Thymus (tissue), 11 donors: ENCODE results near the gene TNFRSF13B. TPM values are rescaled to one million over a fixed set of nuclear protein-coding genes. Genes with fewer than 3 reads are reported as not detected.
"Not testable (repeated sequence)": the region's sequence is repeated elsewhere in the genome, so short reads cannot be mapped to it uniquely, and the experiment has no call there.

Source experiments
- DNase-seq, 9 donors: peaks; one replicate each; pipeline ENCODE4 v3.0.0-alpha.2; 2013; ENCODE audit warnings: low spot score in 9 of 9, low read depth in 6 of 9, missing footprints in 1 of 9
- H3K27ac ChIP-seq, 2 donors: one replicate each; pipeline ENCODE4 v1.5.1; 2013; ENCODE audit warnings: control low read depth in 1 of 2, low read depth in 1 of 2, low read length in 1 of 2, mild to moderate bottlenecking in 1 of 2, moderate library complexity in 1 of 2
- H3K27me3 ChIP-seq, 2 donors: one replicate each; pipeline ENCODE4 v1.5.1; 2013; ENCODE audit warnings: low read length in 1 of 2; ENCODE audit not compliant: control insufficient read depth in 2 of 2, insufficient read depth in 1 of 2
- H3K36me3 ChIP-seq, 2 donors: one replicate each; pipeline ENCODE4 v1.5.1; 2013; ENCODE audit warnings: low read length in 1 of 2, mild to moderate bottlenecking in 1 of 2, moderate library complexity in 1 of 2; ENCODE audit not compliant: control insufficient read depth in 2 of 2, insufficient read depth in 2 of 2
- H3K4me1 ChIP-seq, 2 donors: one replicate each; pipeline ENCODE4 v1.5.1; 2013; ENCODE audit warnings: low read length in 2 of 2; ENCODE audit not compliant: control insufficient read depth in 2 of 2, insufficient read depth in 2 of 2
- H3K4me3 ChIP-seq, 2 donors: one replicate each; pipeline ENCODE4 v1.5.1; 2013; ENCODE audit warnings: low read length in 2 of 2, control low read depth in 1 of 2, mild to moderate bottlenecking in 1 of 2
- H3K9me3 ChIP-seq, 2 donors: one replicate each; pipeline ENCODE4 v1.5.1; 2013; ENCODE audit warnings: low read length in 1 of 2, mild to moderate bottlenecking in 1 of 2; ENCODE audit not compliant: control insufficient read depth in 2 of 2, insufficient read depth in 1 of 2
- WGBS: extraction: QIAGEN DNeasy Blood & Tissue Kit; methylation state at CpG from one replicate; pipeline ENCODE4 v1.1.7; 2013; 5-methylcytosine and 5-hydroxymethylcytosine counted together
- polyA plus RNA-seq: library from polyadenylated mRNA; stranded (reverse); fragments of 200-250 nt; gene quantifications from one replicate; pipeline ENCODE4 v1.2.3, GENCODE V29; 2013
- total RNA-seq: library from RNA; stranded (reverse); fragments of 120-200 nt; gene quantifications from one replicate; pipeline ENCODE4 v1.2.4, GENCODE V29; 2013
- donor health status: healthy.

The TNFRSF13B gene
- total and polyA plus RNA-seq, 2 donors: 0.14 to 2.6 TPM

DNA sequence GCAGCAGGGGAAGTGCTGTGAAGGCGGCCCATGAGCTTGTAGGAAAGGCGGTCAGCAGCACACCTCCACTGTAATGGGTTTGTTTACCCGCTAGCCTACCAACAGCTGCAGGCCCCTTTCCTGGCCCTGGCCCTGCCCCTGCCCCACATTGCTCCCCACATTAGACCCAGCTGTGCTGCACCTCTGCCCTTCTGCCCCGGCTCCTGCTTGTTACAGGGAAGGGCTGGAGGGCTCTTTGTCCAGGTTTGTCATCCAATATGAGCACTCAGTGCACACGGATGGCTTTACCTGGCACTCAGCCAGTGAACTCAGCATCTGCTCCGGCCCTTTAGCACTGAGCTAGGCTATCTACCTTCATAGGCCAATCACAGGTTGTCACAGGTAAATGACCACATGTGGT is 36.0 kb upstream of the TNFRSF13B start:
- not testable (repeated sequence) for H3K27ac ChIP-seq, H3K9me3 ChIP-seq, H3K4me3 ChIP-seq, H3K36me3 ChIP-seq, DNase-seq, H3K4me1 ChIP-seq, H3K27me3 ChIP-seq
- 97% methylated on average over 4 of the region's 6 CpGs for WGBS

DNA sequence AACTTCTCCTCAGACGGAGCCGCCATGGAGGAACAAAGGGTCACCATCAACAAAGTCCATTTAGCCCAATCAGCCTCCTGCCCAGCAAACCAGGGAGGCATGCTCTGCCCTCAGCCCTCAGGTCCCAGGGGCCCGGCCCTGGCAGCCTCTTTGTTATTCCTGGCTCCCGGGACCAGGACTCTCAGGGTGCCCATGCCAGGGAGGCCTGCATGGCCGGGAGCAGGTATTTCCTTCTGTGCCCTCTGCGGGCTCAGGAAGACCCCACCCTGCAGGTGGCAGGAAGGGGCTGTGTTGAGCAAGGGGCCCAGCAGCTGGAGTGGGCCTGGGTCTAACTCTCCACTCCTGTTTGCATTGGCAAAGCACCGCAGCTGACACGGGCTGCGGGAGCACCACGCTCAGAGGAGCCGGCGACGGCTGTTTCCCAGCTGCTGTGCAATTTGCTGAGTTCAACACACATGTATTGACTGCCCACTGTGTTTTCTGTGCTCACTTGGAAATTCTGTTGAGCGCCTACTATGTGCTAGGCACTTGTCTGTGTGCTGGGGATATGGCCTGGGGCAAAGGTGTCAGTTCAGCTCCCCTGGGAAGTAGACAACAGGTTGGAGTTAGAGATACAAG is 33.2 kb upstream of the TNFRSF13B start:
- DNase-seq, H3K27me3 ChIP-seq, H3K9me3 ChIP-seq, H3K4me1 ChIP-seq, H3K4me3 ChIP-seq, H3K27ac ChIP-seq, H3K36me3 ChIP-seq: not testable (repeated sequence)
- WGBS: 91% methylated on average over 13 of the region's 14 CpGs

DNA sequence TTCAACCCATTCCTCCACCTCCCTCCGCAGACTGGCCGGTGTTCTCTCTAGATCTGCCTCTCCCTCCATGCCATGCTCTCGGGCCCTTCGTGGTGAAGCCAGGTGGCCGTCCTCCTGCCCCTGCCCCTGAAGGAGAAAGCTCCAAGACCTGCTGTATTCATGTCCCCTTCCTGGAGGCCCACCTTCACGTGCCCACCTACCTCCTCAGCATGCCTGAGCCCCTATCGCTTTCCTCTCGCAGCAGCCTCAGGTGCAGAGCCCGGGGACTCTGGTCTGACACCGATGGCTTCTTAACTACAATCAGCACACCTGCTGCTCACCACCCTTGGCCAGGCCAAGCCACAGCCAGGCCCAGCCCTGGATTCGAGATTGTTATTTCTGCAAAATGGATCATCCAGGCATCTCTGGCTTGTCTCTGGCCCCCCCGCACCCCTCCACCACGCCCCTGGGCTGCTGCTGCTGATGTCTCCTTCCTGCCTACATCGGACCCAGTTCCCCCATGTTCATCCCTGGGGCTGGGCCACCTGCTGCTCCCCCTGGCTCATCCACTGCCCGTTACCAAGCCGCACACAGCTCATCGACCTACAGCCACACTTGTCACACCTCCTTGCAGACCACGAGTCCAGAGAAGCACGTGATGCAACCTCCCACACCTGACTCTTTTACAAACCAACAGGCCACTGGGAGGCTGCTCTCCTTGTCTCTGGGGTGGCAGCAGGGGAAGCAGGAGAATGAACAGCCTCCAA is 32.5 kb upstream of the TNFRSF13B start:
- WGBS: 85% methylated on average over 19 of the region's 19 CpGs
- Histone ChIP-seq H3K4me1 (peaks cover 0 to 7% of the 10 kb centered on the region in 2 donors), H3K4me3 (no peak overlapping the region), H3K27me3 (no peaks in the 10 kb centered on the region), H3K27ac (no peak overlapping the region), H3K9me3 (peaks cover 0 to 3% of the 10 kb centered on the region in 2 donors), H3K36me3 (no peaks in the 10 kb centered on the region)
- DNase-seq: no peak

DNA sequence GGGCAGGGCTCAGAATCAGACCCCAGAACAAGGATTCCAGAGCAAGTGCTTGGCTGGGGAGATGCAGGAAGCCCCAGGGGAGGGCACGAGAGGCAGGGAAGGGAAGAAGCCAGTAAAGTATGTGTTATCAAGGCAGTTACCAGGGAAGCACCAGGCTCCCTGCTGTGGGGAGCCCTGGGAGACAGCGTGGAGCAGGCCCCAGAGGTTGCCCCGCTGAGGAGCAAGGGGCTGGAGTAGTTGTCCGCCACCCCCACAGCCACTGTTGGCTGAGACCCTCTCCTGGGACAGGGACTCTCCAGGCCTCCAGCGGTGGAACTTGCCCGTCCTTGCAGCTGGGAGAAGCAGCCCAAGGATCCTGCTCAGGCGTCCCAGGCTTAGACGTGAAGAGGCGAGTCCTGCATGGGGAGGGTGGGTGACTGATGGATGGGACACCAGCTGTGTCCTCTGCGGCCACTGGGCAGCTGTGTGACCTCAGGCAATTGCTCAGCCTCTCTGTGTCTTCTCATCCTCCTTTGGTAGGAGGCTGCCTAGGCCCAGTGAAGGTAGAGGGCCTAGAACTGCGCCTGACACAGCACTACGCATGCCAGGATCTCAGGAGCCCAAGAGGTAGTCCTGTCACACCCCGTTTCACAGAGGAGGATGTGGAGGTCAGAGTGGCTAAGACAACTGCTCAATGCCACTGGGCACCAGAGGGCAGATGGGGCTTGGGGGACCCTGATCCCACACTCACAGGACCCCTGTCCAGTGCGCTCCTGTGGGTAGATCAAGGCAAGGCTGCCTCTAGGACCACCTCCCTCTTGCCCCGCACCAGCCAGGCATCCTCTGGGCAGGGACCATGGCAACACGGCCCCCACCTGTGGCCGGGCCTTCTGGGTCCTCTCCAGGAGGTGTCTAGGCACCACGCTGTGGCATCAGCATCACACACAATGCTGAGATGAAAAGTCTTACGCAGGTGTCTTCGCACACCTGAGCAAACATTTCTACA is 31.1 kb upstream of the TNFRSF13B start:
- DNase-seq: not testable (repeated sequence)
- WGBS: 96% methylated on average over 20 of the region's 20 CpGs

DNA sequence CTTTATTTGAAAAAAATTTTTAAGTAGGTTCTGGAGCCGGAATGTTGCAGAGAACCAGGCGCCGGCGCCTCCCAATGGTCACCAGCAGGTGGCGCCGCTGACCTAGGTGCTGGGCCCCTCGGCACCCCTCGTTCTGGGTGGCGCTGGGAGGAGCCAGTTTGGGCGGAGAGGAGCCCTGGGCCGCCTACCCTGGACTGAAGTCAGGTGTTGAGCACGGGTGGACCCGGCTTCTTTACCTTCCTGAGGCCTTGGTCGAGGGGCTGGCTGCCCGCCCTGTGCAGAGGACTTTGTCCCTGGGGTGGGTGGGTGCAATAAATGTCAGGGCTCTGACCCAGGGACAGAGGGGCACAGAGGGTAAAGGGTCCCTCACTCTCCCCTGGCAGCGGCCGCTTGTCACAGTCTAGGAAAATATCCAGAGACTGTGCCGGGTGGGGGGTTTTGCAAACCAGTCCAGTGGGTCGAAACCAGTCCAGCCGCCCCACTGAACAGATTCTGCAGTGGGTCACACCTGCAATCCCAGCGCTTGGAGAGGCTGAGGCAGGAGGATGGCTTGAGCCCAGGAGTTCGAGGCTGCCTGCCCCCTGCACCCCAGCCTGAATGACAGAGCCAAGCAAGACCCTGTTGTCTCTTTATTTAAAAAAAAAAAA is 30.1 kb upstream of the TNFRSF13B start:
- Histone ChIP-seq H3K4me1 (peaks cover 0 to 7% of the 10 kb centered on the region in 2 donors), H3K36me3 (no peaks in the 10 kb centered on the region), H3K9me3 (peaks cover 0 to 3% of the 10 kb centered on the region in 2 donors), H3K27ac (no peak overlapping the region), H3K27me3 (no peaks in the 10 kb centered on the region), H3K4me3 (no peak overlapping the region)
- peak in 7 of 9 donors; percentile 48 to 82 (median 73) for DNase-seq
- WGBS: 34% methylated on average over 22 of the region's 22 CpGs

More for the DNA sequence above, 31.1 kb upstream of the TNFRSF13B start:
- H3K27ac ChIP-seq, H3K27me3 ChIP-seq, H3K36me3 ChIP-seq, H3K4me1 ChIP-seq, H3K4me3 ChIP-seq, H3K9me3 ChIP-seq: not testable (repeated sequence)

DNA sequence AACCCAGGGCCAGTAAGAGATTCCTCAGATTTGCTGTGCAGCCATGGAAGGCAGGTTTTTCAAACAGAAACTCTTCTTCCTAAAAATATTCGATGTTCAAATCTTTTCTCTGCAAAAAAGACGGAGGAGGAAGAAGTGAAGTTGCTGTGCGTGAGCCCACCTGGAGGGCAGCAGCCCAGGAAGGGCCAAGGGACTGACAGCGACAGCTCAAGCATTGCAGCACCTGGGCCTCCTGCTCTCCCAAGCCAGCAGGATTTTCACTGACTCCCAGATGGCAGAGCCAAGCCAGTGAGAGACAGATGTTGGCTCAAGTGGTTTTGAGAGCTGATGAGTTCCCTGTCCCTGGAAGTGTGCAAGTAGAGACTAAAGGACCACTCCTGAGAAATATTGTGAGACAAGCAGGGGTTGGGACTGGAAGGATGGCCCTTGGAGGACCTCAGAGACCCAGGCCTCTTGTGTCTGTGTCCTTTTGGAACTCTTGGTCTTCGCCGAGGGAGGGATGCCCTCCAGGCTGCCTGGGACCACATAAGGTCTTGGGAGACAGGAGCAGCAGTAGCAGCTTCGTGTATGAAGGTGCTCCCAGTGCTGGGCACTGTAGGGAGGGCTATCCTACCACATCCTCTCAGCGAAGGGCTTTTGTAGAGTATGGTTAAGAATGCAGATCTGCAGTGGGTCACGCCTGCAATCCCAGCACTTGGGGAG is 29.3 kb upstream of the TNFRSF13B start:
- H3K27me3 ChIP-seq: no peaks in the 10 kb centered on the region
- H3K9me3 ChIP-seq: peaks cover 0 to 3% of the 10 kb centered on the region in 2 donors
- no peak for DNase-seq
- H3K4me1 ChIP-seq: peaks cover 0 to 7% of the 10 kb centered on the region in 2 donors
- 85% methylated on average over 9 of the region's 9 CpGs for WGBS
- no peak overlapping the region for H3K27ac ChIP-seq
- no peak overlapping the region for H3K4me3 ChIP-seq
- no peaks in the 10 kb centered on the region for H3K36me3 ChIP-seq

DNA sequence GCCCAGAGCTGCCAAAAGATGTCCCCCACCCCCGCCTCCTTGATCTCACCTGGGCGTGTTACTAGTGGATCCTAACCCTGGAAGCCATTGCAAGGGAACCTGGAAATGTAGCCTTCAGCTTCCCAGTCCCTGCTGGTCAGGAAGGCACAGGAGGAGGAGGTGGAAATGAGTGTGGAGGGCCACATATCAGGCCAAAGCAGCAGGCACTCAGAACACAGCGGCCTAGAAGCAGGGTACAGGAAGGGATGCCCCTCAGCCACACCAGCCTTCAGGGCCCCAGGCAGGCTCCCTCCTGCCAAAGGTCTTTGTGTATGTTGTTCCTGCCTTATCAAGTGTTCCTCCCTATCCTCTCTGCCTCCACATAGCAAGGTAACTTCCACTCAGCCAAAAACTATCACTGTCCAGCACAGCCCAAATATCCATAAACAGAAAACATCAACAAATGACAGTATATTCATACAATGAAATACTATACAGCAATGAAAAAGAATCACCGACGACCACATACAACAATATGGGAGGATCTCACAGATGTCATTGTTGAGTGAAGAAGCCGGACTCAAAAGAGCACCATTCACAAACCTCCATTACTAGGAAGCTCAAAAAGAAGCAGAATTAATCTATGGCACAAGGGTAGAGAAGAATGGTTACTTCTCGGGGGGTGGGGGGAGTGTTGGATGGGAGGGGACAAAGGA is 28.2 kb upstream of the TNFRSF13B start:
- Histone ChIP-seq H3K36me3 (no peaks in the 10 kb centered on the region), H3K4me1 (peaks cover 0 to 3% of the 10 kb centered on the region in 2 donors), H3K4me3 (no peak overlapping the region), H3K27me3 (no peaks in the 10 kb centered on the region), H3K9me3 (peaks cover 0 to 3% of the 10 kb centered on the region in 2 donors), H3K27ac (no peak overlapping the region)
- DNase-seq: no peak
- WGBS: 95% methylated on average over 7 of the region's 7 CpGs
